HG03139 (cell line): ENCODE measurements around the gene SATB1.
"Not testable (repeated sequence)": the region's sequence is repeated elsewhere in the genome, so short reads cannot be mapped to it uniquely, and the experiment has no call there.

Experiments used
- ATAC-seq: cut with Tn5 transposase; IDR thresholded peaks from one replicate; pipeline ENCODE4 v1.9.1; 2021; ENCODE audit not compliant: unreplicated experiment

Gene SATB1

DNA sequence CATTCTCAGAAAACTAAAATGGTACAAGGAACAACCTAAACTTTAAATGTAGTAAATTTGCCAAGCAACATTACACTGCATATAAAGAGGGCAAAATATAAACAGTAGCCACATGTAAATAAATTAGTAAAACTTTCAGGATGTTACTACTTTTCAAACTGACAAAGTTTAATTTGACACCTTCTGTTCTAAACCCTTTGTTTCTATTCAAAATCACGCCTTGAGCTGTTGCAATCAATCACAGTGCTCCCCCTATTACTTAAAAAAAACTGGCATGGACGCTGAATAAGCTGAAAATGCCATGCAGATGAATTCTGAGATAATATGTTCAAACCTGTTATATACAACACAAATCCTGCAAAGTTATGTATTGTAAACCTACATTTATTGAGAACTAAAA is 69.3 kb downstream of the SATB1 start:
- ATAC-seq = no peak

DNA sequence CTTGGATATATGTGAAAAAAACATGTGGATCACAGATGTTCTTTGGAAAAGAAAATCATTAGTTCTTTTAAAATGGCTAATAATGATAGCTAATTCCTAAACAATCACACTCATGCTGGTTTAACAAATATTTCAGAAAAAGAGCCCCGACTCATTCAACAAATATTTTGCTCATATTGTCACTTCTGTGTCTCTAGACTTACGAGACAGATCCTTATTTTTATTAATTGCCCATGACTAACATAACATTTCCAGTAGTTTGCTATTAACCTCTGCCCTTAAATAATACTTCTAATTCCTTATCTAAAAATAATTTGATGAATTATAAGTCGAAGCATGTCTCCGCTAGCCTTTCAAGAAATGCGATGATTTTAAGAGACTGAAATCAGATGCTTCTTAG is 70.4 kb downstream of the SATB1 start:
- no peak for ATAC-seq

DNA sequence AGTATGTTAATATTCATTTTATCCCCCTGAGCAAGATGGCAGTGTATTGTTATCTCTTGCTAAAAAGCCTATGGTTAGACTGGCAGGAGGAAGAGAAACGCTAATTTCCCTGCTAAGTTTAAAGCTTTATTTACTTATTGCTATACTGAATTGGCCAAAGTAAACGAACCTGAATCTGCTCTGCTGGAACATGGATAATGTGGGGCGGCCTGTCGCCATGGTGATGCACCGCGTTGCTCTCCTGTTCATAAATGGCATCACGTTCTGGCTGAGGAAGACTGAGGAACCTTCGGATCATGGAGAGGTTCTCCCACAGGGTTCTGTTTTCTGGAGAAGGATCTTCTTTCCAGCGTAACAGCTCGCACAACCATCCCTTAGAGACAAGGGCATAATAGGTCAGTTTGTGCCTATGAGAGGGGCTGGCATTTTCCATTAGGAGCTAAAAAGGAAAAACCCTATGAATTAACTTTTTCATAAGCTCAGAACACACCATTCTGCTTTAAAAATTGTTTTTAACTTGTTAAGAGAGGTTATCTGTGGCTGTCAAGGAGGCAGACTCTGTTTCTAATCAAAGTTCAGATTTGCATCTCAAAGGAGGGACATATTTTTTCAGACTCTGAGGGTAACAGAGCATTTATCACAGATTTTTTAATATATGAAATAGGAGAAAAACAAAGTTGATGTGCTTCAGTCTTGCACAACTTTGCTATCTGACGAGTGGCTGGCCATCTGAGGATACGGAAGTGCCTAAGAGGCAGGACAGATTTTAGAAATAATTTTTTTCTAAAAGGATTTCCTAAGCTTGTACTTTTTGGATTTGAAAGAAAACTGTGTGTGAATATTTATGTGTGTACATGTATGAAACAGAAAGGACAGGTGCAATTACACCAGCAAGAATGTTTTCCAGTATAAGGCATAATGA is 73.1 kb downstream of the SATB1 start:
- ATAC-seq = no peak

DNA sequence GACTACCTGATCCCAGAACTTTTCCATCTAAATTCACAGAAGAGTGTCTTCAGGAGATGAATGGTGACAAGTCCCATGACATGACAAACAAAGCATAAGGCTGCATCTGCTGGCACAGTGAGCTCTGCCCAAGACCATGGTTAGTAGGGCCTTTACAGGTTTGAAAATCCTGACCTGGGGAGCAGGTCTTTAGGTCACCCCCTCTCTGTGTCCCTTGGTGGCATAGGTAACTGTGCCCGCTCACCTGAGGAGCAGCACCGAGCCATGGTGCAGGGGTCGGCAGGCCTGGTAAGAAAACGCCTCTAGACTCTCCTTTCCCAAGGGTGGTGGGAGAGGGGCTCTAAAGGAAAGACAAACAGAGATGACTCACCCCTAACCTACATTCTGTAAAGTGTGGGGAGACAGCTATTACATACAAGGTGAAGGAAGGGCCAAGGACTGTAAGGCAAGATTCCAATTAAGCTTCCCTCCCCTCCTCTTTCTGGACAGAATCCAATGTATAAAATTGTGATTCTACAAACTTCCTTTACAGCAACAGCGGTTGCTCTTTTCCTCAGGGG is 74.0 kb downstream of the SATB1 start:
- no peak for ATAC-seq

DNA sequence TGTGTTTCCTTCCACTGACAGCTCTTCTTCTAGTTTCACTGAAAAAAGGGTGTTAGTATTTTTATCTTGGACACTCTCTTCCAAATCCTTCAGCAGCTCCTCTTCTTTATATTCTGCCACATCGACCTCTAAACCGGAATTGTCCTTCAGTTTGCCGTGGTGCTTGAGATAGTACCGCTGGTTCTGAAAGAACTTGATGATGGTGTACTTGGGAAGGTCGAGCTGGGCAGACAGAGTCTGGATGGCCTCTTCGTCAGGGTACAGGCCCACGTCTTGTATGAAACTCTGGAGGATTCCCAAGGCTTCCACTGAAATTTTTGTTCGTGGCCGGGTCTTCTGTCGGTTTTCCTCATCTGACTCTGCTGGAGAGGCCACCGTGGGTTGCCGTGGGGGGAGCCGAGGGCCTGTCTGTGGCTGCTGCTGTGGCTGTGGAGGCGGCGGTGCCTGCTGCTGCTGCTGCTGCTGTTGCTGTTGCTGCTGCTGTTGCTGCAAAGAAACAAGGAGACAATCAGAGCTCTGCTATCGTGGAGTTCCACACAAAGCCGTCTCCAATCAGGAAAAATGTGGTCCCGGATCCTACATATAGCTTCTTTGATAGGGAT is 75.8 kb downstream of the SATB1 start:
- no peak for ATAC-seq

DNA sequence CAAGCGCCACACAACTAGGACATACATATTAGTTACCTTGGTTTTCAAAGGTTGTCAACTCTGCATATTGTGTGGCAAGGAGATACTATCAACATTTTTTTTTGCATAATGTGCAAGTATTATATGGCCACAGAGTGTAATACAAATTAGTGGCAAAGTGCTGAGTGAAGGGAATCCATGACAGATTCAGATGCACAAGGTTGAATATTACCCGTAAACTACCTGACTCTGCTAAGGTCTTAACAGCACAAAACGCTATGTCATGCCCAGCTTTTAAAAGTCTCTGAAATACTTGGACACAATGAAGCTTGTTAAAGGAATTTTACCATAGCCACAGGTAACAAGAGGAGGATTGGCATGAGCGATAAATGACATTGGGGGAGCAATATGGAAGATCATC is 79.0 kb downstream of the SATB1 start:
- no peak for ATAC-seq

DNA sequence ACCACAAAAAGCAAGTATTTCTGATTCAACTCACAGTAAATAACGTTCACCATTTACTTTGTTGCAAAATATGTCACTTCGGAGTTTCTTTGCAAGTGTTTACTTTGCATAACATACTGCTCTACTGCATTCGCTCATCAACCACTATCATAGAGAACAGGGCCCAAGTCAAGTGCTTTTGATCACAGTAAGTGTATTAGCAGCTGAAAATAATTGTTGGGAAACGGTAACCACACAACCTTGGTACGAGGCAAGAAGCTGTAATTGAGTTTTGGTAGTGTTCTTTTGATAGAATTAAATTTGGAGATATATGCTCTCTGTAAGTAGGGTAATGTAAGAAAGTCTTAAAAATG is 80.1 kb downstream of the SATB1 start:
- no peak for ATAC-seq

DNA sequence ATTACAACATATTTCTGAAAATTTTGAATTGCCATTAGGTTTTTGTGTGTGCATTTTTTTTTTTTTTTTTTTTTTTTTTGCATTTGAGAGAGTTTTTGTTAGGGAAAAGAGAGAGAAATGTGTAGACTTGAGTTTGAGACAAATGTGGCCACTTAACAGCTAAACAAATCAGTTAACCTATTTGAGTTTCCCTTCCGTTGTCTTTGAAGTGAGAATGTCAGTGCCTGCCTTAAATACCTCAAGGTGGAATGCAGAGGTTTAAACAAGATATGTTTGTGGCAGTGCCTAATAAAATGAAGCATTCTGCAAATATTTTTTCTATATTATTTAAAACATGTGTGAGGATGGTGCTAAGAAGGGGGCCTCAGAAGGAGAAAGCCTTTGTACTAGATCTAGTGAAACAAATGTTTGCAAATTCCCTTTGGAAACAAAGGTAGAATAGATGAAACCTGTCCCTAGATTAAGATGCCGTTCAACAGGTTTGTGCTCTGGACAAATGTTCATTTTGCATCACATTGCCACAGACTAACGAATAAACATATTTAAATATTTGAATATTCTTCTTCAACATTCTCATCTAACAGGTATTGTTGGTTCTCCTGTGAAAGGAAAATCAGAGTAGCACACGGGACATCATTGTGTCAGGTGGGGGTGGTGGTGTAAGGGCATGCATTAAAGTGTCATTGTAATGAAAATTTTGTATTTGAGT is 80.7 kb downstream of the SATB1 start:
- ATAC-seq = no peak

DNA sequence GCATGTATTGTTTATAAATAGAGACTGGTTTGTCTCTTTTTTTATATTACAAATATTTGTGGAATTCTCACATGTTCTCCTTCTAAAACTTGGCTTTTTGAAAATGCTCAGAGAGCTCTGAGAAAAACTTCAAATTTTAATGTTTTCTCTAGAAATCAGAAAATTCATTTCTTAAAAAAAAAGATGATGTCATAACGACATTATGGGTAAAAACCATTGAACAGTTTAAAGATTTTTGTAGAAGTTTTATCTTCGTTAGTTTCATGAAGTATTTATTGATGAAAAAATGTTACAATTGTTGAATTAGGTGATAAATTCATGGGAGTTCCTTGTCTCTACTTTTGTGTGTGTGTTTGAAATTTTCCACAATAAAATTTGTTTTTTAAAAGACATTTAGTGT is 81.3 kb downstream of the SATB1 start:
- no peak for ATAC-seq

DNA sequence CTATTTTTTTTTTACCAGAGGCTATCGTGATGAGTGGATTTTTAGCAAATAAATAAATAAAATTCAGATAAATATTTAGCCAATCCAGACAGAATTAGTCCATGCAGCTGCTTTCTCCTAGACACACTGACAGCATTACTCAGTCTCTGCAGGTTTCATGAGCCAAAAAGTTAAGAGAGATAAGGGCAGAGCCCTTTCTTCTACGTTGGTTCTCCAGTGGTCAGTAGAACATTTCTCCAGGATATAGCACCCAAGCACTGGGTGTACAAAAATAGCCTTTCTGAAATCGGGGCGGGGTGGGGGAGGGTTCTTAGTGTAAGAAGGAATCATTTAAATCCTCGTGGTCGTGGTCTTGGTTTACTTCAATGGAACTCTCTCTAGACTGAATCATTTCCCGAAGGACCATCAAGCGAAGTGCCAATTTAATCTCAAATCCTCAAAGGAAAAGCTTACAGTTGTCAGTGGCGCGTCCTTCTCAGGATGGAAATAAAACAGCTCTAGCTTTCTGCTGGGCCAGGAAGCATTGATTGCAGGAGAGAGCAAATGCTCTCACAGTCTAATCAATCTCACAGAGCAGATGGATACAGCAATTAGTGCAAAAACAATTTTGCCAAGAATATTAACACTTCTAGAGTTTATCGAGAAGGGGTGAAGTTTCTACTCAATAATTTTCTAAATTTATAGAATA is 86.2 kb downstream of the SATB1 start:
- ATAC-seq = no peak

DNA sequence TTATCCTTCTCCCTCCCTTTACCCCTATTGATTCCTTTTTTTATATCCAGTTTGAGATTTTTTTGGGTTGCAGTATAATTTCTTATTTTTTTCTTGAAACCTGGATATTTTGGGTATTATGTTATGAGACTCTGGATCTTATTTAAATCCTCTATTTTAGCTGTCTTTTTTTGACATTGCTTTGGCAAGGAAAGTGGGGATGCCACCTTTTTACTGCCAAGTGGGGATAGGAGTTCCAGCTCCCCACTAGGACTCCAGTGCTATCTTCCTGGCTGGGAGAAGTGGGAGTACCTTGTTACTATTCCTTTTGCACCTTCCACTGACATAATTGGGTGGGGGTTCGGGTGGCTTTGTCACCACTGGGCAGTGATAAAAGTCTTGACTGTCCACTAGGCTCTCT is 87.9 kb downstream of the SATB1 start:
- ATAC-seq = no peak

DNA sequence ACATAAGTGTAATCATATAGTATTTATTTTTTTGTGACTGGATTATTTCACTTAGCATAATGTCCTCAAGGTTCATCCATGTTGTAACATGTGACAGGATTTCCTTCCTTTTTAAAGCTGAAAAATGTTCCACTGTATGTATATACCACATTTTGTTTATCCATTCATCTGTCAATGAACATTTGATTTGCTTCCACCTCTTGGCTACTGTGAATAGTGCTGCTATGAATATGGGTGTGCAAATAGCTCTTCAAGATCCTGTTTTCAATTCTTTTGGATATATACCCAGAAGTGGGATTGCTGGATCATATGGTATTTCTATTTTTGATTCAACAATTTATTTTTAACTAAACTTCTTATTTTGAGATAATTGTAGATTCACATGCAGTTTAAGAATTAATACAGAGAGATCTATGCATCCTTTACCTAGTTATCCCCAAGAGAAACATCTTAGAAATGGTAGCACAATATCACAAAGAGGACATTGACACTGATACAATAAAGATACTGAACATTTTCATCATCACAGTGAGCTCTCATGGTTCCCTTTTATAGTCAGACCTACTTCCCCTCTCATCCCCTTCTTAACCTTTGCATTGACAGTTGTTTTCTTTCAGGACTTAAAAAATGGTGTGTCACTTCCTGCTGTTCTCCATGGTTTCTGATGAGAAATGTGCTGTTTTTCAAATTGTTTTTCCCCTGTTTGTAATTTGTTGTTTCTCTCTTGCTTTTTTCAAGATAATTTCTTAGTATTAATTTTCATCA is 90.1 kb downstream of the SATB1 start:
- ATAC-seq = no peak

DNA sequence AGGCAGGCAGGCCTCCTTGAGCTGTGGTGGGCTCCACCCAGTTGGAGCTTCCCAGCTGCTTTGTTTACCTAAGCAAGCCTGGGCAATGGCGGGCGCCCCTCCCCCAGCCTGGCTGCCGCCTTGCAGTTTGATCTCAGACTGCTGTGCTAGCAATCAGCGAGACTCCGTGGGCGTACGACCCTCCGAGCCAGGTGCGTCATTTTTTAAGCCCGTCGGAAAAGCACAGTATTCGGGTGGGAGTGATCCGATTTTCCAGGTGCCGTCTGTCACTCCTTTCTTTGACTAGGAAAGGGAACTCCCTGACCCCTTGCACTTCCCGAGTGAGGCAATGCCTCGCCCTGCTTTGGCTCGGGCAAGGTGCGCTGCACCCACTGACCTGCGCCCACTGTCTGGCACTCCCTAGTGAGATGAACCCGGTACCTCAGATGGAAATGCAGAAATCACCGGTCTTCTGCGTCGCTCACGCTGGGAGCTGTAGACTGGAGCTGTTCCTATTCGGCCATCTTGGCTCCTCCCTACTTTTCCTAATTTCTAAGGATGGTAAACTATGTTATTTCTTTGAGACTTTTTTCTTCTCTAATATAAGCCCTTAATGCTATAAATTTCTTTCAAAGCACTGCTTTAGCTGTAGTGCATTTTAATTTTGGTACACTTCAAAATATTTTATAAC is 94.2 kb downstream of the SATB1 start:
- ATAC-seq = not testable (repeated sequence)

DNA sequence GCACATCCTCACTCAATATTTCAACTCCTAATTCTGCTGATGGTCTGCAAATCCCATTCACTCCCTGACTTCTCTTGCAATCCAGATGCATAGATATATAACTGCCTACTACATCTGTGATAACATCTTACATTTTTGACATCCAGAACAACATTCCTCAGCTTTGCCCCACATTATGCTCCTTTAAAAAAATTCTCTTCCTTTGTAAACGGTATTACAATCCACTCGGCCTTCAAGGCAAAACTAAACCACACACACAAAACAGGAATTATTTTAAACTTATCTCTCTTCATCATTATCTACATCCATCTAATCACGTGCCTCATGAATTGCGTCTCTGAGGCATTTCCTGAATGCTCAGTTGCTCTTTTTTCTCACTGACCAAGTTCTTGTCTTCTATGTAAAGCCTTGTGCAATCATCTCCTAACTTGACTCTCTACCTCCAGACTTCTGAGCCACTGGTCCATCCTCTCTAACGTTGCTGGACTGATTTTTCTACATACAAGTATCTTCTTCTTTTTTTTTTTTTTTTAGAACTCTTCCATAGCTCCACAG is 117.0 kb downstream of the SATB1 start:
- ATAC-seq = no peak

DNA sequence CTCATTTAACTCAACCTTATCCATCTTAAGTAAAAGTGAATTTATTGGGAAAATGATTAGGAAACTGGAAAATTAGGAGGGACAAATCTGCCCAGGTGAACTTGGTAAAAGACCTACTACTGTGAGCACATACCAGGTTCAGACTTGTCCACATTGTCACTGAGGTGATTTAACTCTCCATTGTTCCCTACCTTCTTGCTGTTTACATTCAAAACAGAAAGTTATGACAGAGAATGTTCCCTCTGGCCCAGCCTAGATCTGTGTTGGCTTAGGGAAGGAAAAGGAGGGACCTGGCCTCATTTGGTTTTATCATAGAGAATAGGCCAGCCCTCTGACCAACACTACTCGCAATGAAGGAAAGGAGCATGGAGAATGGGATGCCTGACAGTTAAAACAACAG is 117.6 kb downstream of the SATB1 start:
- ATAC-seq = no peak

DNA sequence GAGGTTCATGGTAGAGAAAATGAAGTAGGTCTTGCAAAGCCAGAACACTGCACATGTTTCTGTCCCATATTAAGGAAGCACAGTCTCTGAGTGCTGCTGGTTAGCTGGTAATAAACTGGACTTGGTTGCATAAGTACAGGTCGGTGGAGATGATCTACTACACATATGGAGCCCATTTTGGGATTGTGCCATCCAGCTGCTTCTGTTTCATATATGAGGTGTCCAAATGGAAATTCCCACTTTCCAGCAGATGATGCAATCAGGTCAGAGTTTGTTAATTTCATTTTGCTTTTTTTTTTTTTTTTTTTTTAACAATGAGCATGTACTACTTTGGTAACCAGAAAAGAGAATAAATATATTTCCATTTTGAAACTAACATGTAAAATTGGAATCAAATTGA is 122.6 kb downstream of the SATB1 start:
- ATAC-seq = no peak

DNA sequence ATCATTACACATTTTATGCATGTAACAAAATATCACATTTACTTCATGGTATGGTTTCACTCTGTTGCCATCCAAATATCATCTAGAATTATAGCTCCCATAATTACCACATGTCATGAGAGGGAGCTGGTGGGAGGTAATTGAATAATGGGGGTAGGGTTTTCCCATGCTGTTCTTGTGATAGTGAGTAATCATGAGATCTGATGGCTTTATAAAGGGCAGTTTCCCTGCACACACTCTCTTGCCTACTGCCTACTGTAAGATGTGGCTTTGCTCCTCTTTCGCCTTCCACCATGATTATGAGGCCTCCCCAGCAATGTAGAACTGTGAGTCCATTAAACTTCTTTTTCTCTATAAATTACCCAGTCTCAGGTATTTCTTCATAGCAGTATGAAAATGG is 123.4 kb downstream of the SATB1 start:
- no peak for ATAC-seq

DNA sequence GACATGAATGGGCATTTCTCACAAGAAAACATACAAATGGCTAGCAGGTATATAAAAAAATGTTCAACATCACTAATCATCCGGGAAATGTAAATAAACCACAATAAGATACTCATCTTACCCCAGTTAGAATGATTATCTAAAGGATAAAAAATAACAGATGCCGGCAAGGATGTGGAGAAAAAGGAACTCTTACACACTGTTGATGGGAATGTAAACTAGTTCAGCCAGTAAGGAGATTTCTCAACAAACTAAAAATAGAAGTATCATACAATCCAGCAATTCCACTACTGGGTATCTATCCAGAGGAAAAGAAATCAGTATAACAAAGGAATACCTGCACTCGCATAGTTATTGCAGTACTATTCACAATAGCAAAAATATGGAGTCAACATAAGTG is 124.2 kb downstream of the SATB1 start:
- no peak for ATAC-seq

DNA sequence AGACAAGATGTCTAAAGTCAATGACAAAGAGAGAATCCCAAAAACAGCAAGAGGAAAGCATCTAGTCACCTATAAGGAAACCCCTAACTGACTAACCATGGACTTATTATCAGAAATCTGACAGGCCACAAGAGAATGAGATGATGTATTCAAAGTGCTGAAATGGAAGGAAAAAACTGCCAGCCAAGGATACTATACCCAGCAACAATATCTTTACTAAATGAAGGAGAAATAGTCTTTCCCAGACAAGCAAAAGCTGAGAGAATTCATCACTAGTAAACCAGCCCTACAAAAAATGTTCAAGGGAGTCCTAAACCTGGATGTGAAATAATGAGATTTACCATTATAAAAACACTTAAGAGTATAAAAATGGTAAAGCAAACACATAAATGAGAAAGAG is 128.0 kb downstream of the SATB1 start:
- no peak for ATAC-seq
